WTC11 (cell line): Measurements from ENCODE around the gene NUDCD3.

Source experiments
- JUN ChIP-seq: sonication (generic); formaldehyde crosslinking; IDR thresholded peaks from 2 replicates; pipeline ENCODE4 v1.8.0; 2023; ENCODE audit warnings: mild to moderate bottlenecking, missing genetic modification reagents
- ZBTB21 ChIP-seq: sonication (generic); formaldehyde crosslinking; IDR thresholded peaks from 2 replicates; pipeline ENCODE4 v1.8.1; 2023; ENCODE audit warnings: mild to moderate bottlenecking, missing genetic modification reagents, borderline replicate concordance
- TF ChIP-seq, protein P1 (sequence below): fragments of 200-600 bp; IDR thresholded peaks from 2 replicates; pipeline ENCODE4 v1.8.0; 2022; ENCODE audit warnings: antibody characterized with exemption

DNA sequence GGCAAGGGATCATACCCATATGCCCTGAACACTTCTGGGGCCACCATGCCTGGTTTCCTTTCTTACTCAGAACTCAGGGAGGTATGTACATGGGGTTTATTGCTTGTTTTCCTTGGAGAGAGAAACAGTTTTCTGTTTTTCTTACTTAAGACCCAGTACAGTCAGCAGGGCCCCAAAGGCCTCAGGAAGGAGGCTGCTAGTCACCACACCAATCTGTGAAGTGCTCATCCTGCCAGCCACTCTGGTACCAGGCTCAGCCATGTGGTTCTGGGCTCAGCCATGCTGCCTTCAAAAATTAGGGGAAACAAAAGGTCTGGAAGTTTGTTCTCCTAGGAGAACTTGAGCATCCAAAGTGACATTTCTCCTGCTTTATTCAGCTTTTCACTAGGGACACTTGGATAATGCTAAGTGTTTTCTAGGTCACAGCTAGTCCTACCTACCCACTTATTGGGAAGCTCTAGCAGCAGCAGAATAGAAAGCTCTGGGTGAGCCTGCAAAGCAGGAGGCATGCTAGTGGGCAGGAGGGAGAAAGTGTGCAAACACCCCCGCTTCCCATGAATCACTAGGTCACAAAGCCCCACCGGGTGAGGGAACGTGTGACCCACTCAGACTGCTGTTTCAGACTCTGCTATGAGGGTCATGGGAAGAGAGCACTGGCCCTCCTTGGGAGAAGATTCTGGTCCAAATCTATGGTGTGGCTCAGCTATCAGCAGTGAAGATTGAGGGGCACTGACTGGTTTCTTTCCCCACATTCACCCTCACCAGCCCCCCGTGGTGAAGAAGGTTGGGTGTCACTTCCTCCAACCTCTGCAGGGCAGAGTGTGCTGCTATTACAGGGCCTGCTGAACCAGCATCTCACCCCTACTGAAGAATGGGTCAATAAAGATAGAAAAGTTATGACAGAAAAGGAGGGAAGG is 23.9 kb downstream of the NUDCD3 start:
- TF ChIP-seq, protein P1, sequence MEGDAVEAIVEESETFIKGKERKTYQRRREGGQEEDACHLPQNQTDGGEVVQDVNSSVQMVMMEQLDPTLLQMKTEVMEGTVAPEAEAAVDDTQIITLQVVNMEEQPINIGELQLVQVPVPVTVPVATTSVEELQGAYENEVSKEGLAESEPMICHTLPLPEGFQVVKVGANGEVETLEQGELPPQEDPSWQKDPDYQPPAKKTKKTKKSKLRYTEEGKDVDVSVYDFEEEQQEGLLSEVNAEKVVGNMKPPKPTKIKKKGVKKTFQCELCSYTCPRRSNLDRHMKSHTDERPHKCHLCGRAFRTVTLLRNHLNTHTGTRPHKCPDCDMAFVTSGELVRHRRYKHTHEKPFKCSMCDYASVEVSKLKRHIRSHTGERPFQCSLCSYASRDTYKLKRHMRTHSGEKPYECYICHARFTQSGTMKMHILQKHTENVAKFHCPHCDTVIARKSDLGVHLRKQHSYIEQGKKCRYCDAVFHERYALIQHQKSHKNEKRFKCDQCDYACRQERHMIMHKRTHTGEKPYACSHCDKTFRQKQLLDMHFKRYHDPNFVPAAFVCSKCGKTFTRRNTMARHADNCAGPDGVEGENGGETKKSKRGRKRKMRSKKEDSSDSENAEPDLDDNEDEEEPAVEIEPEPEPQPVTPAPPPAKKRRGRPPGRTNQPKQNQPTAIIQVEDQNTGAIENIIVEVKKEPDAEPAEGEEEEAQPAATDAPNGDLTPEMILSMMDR, result no peak
- TF ChIP-seq JUN (no peak), ZBTB21 (no peak)
